Putamen (tissue), 1 donor: ENCODE results near the gene RNF215.
"Not testable (repeated sequence)": the region's sequence is repeated elsewhere in the genome, so short reads cannot be mapped to it uniquely, and the experiment has no call there.

Experiments
- DNase-seq: peaks from one replicate; pipeline ENCODE4 v3.0.0-alpha.2; 2016; ENCODE audit warnings: low spot score

The RNF215 gene

DNA sequence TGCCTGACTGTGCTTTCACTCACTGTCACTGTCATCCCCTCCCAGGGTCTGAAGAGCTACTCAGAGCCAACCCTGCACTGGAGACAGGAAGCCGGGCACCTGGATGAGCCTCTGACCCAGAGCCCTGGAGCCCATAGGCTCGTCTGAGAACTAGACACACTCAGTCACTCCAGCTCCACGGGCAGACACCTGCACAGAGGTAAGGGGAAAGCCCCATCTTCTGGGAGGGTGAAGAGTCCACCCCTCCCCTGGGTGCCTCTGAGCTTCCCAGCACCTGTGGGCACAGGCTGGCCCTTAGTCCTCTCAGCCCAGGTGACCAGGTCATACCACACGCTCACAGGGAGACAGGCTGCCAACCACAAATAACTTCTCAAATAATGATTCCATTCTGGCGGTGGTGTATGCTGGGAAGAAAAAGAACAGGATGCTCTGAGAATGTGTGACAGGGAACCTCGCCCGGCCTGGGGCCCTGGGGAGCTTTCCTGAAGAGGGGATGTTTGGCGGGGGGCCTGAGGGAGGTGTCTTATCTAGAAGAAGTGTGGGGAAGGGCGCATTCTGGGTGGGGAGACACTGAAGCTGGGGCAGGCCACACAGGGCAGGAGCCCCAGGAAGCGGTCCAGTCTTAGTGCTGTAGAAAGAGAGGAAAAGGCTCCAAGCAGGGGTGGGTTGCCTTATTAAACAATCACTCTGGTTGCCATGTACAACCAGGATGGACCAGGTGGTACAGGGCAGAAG lies 25.1 kb downstream of the RNF215 start:
- DNase-seq: no peak

GRCh38 chr22:30358541-30358940 lies 28.7 kb downstream of the RNF215 start:
- no peak for DNase-seq

DNA sequence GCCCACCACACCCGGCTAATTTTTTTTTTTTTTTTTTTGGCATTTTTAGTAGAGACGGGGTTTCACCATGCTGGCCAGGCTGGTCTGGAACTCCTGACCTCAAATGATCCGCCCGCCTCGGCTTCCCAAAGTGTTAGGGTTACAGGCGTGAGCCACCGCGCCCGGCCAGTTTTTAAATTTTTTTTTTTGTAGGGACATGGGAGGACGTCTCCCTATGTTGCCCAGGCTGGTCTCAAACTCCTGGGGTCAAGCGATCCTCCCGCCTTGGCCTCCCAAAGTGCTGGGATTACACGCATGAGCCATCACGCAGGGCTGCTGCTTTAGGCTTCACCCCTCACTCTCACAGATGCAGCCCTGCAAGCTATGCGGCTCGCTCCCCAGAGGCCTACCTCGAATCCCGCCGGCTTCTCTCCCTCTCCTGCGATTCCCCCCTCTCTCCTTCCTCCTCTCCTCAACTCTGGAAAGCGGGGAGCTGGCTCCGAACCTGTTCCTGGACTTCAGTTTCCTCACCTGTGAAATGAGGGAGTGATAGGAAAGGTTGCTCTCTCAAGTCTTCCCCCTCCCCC lies 29.5 kb downstream of the RNF215 start:
- no peak for DNase-seq

GRCh38 chr22:30357236-30357570 lies 30.0 kb downstream of the RNF215 start:
- DNase-seq: peak; percentile 17

GRCh38 chr22:30356449-30357235 lies 30.6 kb downstream of the RNF215 start, which contains the start of the genes CCDC157 and SF3A1:
TSS of gene CCDC157 (plus strand) at chr22:30357007. CDS start at chr22:30366001, 8,994 bp downstream.
TSS of gene SF3A1 (minus strand) at chr22:30356894. CDS start at chr22:30356792, 102 bp downstream.
- DNase-seq: peak; percentile 91

DNA sequence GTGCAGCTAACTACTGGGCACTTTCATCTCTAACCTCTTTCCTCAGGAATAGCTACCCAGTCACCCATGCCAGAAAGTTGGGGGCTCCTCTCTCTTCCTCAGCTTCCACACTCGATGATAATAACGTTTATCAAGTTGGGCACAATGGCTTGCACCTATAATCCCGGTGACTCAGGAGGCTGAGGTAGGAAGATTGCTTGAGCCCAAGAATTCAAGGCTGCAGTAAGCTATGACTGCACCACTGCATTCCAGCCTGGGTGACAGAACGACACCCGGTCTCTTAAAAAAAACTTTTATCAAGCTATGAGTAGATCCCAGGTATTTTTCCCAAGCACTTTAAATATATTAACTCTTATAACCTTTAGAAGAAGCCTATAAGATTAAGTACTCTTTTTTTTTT lies 32.6 kb downstream of the RNF215 start:
- no peak for DNase-seq

DNA sequence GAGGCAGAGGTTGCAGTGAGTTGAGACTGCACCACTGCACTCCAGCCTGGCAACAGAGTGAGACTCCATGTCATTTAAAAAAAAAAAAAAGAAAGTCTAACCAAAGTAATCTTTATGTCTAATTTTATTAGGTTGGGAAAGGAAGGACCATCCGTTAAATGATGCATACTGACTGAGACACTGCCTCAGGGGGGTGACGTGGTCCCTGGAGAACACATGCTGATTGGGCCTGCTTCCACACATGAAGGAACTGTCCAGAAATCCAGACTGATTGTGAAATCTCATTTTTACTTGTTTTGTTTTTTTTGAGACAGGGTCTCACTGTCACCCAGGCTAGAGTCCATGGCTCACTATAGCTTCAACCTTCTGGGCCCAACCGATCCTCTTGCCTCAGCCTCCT lies 36.0 kb downstream of the RNF215 start:
- DNase-seq: no peak

DNA sequence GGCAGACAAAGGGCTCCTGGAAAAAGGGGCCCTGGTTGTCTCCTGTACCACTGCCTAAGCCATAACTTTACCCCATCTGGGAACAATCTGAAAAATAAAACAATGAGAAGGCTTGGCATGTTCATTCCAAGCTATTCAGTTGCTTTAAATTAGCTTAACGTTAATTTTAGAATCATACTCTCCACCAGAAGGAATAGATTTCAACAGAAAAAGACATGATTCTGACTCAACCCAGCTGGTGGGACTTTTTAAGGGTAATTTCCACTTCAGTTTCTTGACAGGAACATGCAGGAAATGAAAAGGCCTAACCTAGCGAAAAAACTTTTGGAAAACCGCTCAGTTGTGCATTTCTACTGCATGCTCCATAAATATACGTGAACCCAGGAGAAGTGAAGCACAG lies 38.4 kb downstream of the RNF215 start:
- DNase-seq: no peak

DNA sequence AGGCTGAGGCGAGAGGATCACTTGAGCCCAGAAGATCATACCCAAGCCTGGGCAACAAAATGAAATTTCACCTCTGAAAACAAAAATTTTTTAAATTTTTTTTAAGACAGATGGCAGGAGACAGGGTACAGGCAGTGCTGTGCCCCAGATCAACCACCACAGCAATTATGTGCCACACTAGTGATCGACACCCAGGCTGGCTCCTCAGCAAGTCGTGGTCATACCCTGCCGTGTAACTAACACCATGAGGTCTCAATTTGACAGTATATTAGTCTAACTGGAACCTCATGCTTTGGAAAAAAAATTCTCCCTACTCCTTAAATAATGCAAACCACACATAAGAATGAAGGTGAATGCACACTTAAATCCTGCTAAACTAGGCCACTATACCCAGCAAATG lies 38.8 kb downstream of the RNF215 start:
- DNase-seq: no peak

DNA sequence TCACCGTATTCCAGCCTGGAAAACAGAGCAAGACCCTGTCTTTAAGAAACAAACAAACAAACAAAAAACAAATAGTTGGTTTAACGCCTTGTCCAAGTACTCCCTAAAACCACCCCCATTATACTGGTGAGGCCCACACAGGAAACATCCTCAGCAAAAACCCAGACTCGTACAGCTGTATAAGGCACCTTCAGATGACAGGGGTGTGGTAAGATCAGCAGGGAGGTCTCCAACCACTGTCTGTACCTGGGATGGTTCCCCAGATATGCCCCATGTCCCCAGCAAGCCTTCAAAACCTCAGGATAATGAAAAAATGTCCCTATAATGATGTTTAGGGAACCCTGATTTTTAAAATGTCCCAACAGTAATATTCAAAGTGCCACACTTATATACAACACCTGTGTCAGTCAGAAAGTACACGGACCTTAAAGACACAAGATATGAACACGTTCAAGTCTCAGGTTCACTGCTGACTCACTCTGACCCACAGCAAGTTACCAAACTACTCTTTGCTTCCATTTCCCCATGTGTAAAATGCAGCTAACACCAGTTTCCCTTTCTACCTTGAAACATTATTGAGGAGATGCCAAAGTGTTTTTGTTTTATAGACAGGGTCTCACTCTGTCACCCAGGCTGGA lies 39.8 kb downstream of the RNF215 start:
- DNase-seq: no peak

DNA sequence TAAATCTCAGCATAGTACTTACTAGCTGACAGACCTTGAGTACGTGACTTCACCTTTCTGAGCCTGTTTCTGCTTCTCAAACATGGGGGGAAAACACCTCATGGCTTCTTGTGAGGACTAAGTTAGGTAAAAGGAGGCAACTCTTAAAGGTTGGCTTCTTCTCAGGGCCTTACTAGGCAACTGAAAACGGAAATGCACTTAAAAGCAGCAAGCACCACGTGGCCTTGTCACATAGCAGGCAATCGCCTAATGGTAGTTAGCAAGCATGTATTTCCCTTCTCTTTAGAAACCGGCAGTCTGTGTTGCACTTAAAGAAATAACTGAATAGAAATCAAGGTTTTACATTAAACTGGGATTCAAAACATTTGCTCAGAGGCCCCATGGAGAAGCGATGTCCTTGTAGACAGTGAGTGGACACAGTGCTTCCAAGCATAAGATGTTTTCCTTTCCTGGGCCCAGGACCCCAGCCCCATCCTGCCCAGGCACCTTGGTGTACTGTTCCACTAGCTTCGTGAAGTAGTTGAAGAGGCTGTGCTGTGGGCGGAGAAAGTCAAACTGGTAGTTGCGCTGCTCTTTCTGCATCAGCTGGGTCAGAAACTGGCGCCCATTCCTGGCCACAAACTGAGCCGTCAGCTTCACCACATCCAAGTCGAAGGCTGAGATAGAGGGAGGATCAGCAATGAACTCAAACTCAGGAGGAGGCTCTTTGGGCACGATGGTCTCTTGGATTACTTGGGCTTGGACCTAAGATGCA lies 42.6 kb downstream of the RNF215 start:
- no peak for DNase-seq

GRCh38 chr22:30340911-30341685 lies 46.1 kb downstream of the RNF215 start:
- peak; percentile 87 for DNase-seq

DNA sequence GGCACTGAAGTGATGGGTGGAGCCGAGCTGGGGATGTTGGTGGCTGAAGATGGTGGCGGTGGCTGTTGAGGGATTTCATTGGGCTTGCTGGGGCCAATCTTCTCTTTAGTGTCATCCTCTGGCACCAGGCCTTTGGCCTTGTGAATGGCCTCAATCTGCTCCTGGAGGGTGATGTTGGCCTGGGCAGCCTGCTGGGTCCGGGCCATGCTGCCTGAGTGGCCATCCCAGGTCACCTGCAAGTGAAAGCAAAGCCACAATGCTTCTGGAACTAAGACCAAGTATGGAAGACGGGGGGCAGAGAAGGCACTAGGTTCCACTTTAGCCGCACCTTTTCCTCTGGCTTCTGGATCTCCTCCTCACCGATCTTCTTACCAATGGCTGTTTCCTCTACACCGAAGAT lies 48.4 kb downstream of the RNF215 start:
- DNase-seq: no peak

- DNase-seq: not testable (repeated sequence)
These were observed 48.9 kb downstream of the RNF215 start for GRCh38 chr22:30338341-30338740.

GRCh38 chr22:30337461-30337778 lies 49.8 kb downstream of the RNF215 start:
- DNase-seq: no peak

GRCh38 chr22:30336752-30337460 lies 50.3 kb downstream of the RNF215 start:
- peak; percentile 34 for DNase-seq

- DNase-seq: no peak
These were observed 52.0 kb downstream of the RNF215 start for GRCh38 chr22:30335236-30335635.

DNA sequence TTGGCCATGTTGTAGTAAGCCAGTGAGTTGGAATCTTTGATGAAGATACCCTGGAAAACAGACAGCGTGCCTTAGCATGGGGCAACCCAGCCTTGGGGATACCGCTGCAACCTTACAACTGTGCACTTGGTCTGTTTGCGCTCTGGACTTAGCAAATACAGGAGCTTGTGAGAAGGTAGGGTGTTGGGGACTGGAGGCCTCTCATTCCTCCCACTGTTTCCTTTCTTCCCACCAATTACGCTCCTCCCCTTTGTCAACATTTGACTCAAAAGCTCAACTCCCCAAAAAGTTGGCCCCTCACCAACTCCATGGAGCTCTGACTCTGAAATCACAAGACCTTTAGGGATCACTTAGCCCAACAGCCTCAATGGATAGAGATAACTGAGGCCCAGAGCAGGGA lies 52.6 kb downstream of the RNF215 start:
- no peak for DNase-seq

DNA sequence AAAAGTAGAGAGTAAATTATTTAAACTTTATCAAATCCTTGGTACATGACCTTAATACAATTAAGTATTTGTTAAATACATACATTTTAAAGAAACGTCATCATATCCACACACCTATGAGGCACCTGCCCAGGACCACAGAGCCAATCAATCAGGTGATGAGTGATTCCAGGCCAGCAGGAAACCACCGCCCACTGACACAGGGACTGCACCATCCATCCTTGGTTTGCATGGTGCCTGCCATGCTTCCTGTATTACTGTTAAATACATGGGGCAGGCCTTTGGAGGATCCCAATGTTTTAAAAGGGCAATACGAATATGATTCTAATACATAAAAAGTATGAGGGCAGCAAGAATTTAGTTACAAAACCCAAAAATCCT lies 53.5 kb downstream of the RNF215 start:
- no peak for DNase-seq

GRCh38 chr22:30332994-30333706 lies 54.1 kb downstream of the RNF215 start:
- no peak for DNase-seq
